ENCODE data around the gene CCDC82.
"Not testable (repeated sequence)": the region's sequence is repeated elsewhere in the genome, so short reads cannot be mapped to it uniquely, and the experiment has no call there.

Gene CCDC82

DNA sequence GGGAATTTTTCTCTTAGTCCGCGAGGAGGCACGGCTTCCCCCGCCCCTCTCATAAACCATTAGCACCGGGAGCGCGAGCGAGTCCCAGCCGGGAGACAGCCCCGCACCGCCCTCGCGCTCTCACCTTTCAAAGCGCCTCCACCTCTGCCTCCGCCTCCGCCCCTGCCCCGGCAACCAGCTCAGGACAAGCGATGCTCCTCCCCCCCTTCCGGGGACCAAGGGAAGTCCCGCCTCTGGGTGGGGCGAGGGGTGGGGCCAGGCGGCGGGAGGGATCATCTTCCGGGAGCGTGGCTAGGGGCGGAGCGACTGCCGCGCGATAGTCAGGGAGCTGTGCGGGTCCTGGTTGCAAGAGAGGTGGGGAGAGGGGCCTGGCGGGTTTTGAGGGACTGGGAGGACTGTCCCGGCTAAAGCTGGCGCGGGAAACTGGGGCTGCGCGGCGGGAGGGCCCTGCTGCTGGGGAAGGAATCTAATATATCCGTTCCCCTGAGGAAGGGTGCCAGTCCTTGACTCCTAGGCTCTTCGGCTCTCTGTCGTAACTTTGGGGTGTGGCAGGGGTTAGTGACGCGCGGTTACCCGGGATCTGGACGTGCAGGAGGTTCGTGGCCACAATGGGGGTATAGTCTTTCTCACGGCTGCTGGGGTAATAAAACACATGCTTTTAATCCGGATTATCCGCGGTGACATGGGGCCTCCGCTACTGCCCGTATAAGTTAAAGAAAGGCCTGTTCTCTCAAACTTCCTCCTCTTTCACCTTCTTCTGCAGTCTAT lies at the start of gene CCDC82, which contains the start of gene JRKL:
CCDC82 (minus strand) TSS at position 193 of the 768 bp plus-strand sequence. CDS start 5,165 bp downstream, outside the sequence.
JRKL (plus strand) TSS at position 294 of the 768 bp plus-strand sequence. CDS start 637 bp downstream, outside the sequence.
- peak; percentile 96 to 98 (median 97) for DNase-seq

DNA sequence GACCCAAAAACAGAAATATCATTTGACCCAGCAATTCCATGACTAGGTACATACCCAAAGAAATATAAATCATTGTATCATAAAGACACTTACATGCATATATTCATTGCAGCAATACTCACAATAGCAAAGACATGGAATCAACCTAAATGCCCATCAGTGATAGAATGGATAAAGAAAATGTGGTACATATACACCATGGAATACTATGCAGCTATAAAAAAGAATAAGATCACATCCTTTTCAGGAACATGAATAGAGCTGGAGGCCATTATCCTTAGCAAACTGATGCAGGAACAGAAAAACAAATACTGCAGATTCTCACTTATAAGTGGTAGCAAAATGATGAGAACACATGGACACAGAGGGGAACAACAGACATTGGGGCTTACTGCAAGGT lies 42.9 kb upstream of the CCDC82 start:
- not testable (repeated sequence) for DNase-seq

DNA sequence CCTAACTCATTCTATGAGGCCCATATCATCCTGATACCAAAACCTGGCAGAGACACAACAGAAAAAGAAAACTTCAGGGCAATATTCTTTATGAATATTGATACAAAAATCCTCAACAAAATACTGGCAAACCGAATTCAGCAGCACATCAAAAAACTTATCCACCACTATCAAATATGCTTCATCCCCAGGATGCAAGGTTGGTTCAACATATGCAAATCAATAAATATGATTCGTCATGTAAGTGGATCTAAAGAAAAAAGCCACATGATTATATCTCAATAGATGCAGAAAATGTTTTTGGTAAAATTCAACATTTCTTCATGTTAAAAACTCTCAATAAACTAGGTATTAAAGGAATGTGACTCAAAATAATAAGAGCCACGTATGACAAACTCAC lies 41.0 kb upstream of the CCDC82 start:
- DNase-seq, result no peak

DNA sequence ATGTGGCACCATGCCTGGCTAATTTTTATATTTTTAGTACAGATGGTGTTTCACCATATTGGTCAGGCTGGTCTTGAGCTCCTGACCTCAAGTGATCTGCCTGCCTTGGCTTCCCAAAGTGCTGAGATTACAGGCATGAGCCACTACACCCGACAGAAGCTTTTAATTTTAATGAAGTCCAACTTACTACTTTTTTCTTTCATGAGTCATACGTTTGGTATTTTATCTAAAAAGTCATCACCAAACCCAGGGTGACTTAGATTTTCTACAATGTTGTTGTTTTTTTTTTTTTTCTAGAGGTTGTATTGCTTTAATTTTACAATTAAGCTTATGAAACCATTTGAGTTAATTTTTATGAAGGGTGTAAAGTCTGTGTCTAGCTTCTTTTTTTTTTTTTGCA lies 35.0 kb upstream of the CCDC82 start:
- DNase-seq, result no peak

DNA sequence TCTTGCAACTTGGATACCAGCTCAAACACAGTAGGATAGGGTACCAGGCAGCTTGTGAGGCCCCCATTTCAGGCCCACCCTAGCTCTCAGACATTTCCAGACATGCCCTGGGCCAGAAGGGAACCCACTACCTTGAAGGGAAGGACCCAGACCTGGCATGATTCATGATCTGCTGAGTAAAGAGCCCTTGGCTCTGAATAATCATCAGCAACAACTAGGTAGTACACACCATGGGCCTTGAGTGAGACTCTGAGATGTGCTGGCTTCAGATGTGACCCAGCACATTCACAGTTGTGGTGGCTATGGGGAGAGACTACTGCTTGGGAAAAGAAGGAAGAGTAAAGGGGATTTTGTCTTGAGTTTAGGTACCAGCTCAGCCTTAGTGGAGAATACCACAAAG lies 23.7 kb upstream of the CCDC82 start:
- no peak for DNase-seq

DNA sequence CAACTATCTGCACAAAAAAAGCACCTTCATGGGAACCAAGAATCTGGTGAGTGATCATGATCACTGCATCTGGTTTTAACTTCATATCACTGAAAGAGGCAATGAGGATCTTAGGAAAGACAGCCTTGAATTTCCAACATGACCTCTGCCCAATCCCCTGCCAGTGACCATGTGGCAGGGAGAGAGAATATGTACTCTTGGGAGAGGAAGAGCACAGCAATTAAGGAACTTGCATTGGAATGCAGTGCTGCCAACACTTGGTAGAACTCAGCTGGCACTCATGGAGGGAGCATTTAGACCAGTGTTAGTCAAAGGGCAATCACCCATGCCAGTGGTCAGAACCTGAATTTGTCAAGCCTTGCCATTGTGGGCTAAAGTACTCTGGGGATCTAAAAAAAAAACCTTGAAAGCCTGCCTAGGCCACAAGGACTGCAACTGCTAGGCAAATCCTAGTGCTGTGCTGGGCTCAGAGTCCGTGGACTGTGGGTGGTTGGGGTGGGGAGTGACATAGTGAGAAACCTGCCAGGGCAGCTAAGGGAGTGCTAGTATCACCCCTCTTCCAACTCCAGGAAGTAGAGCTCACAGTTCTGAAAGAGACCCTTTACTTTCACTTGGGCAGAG lies 23.2 kb upstream of the CCDC82 start:
- no peak for DNase-seq

DNA sequence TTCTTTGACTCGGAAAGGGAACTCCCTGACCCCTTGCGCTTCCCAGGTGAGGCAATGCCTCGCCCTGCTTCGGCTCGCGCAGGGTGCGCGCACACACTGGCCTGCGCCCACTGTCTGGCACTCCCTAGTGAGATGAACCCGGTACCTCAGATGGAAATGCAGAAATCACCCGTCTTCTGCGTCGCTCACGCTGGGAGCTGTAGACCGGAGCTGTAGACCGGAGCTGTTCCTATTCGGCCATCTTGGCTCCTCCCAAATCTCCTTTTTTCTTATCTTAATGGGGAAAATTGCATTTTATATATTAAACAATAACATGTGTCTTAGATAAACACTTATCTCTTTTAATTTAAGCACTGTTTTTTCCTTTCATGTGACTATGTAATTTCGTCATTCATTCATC lies 21.7 kb upstream of the CCDC82 start:
- DNase-seq, result not testable (repeated sequence)

DNA sequence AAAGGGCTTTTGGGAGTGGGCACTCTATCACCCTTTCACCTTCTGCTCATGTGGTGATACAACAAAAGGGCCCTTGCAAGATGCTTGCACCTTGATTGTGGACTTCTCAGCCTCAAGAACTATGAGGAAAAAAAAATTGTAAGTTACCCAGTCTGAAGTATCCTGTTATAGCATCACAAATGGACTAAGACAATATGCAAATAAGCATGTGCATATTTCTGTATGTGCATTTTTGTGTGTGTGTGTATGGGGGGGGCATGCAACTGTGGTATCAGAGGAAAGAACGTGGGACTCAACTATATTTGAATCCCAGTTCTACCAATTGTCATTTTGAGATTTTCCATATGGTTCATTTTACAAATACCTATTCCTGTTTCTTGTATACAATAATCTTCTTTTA lies 11.0 kb upstream of the CCDC82 start:
- no peak for DNase-seq

DNA sequence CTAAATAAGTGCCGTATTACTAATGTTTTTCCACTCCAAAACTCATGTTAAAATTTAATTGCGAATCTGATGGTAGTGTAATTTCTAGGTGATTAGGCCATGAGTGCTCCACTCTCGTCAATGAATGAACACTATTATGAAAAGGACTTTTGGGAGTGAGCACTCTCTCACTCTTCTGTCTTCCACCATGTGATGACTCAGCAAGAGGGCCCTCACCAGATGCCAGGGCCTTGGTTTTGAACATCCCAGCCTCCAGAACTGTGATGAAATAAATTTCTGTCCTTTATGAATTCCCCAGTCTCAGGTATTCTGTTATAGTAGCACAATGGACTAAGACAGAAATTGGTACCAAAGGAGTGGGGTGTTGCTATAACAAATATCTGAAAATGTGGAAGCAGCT lies 8.2 kb upstream of the CCDC82 start:
- no peak for DNase-seq

DNA sequence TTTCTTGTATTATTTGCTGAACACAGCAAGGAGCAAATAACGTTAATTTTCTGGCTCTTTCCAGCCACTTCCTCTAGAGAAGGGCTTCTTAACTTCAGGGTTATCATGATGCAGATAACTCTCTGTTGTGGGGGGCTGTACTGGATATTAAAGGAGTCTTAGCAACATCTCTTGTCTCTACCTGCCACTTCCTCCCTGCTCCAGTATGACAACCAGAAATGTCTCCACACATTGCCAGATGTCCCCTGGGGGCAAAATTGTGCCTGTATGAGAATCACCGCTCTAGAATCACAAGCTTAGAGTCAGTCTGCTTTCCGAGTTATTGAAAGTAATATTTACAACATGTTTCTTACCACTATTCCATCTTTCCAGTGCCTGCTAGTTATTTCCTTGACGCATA lies 6.9 kb upstream of the CCDC82 start:
- no peak for DNase-seq

DNA sequence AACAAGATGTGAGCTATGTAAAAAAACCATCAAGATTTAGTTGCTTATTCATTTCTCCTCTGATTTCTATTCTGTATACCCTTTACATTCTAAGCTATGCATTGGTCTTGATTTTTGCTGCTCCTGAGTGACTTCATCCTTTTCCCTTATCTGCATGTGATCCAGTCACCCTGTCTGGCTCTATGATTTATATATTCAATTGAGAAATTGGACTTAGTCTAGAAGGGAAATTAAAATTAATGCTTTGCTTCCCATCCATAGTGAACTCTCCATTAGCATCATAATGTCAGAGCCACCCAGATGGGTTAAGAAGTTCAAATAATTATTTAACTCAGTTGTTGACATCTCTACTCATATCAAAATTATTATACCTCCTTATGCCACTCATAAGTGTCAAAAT lies 5.1 kb upstream of the CCDC82 start:
- no peak for DNase-seq

DNA sequence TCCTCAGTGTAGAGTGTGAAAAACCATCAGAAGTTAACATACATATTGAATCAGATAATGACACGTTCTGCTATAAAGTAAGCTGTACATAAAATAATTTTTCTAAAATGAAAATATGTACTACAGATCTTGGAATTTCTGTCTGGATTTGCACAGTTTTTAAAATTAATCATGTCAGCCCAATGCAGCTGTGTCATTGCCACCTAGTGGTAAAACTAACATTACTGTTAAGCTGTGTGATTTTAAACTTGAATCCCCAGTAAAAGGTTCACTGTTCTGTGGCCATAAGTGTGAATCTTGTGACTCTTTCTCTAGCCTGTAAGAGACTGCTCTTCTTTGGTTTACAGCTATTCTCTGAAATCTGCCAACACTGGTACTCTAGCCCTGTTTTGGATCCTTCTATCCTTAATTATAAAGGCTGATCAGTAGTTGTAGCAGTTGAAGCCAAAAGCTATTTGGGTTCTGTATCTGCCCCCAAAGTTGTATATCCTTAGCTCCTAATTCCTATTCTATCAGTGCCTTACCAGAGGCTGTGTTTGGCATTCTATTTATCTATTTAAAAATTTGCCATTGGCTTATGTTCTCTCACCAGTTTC lies 4.1 kb upstream of the CCDC82 start:
- DNase-seq, result no peak

DNA sequence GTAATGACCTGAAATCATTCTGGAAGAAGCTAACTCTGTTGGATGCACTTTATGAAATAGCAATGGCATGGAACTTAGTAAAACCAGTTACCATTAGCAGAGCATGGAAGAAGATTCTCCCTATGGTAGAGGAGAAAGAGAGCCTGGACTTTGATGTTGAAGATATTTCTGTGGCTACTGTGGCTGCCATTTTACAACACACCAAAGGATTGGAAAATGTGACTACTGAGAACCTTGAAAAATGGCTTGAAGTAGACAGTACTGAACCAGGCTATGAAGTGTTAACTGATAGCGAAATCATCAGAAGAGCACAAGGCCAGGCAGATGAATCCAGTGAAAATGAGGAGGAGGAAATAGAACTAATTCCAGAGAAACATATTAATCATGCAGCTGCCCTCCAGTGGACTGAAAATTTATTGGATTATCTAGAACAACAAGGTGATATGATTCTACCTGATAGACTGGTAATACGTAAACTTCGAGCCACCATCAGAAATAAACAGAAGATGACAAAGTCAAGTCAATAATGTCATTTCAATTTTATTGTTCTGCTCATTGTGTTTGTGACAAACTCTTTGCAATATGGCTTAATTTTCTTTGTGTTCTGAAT lies 2.1 kb upstream of the CCDC82 start:
- DNase-seq, result no peak

DNA sequence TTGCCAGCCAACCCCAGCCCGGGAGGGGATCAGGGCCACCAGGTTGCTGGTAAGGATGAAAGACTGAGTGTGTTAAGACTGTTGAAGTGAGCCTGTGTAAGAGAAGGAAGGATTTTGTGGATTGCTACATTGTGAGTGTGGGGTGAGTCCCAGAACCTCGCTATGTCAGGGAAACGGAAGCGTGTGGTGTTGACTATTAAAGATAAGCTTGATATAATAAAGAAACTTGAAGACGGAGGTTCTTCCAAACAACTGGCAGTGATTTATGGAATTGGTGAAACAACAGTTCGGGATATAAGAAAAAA lies 728 bp upstream of the CCDC82 start:
- DNase-seq, result no peak

DNA sequence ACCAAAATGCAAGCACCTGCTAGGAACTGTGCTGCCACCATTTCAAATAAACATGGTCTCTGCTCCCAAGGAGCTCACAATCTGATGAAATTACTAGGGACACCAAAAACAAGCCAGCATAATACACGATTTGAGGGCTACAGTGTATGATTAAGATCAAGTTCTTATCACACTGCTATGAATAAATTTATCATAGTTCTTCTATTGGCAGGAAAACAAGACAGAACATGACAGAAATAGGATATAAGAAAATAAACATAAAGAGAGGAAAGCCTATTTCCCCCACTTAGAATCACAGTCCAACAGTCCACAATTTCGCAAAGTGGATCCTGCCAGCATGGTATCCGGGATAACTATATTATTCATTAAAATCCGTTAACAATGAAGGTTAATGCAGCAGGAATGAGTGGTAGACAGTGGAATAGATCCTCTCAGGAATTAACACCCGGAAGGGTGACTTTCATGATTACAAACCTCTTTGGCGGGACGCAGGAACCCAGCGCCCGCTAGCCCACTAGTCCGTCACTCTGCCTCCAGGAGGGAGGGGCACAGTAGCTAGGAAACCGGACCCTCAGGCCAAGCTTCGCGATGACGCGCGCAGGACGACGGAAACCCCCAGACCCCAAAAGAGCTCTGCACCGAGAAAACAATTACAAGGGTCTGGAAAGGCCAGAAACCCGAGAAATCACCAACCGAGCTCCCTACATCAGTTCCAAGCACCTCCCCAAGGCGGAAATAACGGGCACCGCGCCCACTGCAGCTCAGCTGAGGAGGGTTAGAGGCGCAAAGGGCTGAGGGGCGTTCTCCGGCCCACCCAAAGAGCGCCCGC lies 607 bp downstream of the CCDC82 start:
- DNase-seq, result peak in 1 of 4 experiments; percentile 72

DNA sequence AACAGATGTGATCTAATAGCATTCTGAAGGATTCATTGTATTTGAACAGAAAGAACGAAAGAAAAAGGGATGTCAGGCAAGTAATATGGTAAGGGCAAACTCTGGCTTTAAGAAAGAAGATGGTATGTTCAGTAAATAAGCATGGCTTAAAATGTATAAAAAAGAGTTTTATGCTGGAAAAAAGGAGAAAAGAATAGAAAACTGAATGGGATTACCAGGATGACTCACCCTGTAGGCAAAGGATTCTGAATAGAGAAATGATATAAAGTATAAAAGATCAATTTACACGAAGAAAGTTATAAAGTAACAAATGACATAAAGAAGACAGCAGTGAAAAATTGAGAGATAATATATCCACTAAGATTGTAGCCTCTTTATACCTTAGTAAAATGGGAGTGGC lies 4.5 kb downstream of the CCDC82 start:
- no peak for DNase-seq

DNA sequence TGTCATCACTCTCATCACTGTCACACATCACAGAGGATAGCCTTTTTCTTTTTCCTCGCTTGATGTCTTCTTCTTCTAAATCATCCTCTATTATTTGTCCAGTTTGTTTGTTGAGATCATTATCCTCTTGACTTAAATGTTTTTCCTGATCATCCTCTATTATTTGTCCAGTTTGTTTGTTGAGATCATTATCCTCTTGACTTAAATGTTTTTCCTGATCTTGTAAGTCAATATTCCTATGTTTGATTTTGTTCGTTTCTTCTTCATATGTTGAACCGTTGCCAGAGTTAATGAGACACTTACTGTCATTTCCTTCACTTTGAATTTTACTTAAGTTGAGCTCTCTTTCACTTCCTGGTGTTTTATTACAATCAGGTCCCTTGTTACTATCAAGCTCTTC lies 5.6 kb downstream of the CCDC82 start:
- no peak for DNase-seq

DNA sequence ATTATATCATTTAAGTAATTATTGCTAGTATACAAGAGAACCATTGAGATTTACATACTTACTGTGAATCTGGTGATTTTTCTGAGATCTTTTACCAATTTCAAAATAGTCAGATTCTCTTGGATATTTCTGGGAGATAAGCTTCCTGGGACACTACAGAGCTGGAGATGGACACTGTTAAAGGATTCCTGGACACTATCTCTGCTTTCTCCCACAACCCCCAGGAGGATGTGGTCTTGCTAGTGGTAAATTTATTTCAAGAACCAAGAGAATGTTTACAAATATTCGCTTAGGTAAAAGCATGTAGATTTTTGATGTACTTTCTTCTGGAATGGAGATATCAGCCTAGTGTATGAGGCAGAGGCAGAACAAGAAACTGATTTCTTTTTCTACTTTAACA lies 12.9 kb downstream of the CCDC82 start:
- no peak for DNase-seq

DNA sequence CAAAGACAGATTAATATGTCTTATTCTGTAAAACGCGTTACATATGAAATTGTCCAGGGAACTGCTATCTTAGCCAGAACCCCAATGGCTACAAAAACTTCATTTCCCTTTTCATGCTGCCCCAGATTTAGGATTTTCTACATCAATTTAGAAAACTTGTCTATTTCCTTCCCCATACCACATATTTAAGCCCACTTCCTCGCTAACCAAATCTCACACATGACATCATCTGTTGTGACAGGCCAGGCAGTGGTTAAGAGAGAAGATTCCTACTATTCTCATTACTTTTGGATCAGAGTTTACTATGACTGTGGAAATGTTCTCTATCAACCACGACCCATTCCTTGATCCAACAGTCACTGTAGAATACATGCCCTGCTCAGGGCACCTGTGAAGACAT lies 15.9 kb downstream of the CCDC82 start:
- no peak for DNase-seq

DNA sequence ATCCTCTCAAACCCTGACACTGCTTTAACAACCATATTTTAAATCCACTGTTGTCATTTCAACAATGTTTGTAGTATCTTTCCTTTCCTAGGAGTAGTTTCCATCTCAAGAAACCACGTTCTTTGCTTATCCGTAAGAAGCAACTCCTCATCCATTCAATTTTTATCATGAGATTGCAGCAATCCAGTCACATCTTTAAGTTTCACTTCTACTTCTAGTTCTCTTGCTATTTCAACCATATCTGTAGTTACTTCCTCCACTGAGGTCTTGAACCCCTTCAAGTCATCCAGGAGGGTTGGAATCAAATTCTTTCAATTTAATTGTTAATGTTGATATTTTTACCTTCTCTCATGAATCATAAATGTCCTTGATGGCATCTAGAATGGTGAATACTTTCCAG lies 22.4 kb downstream of the CCDC82 start:
- DNase-seq, result no peak

DNA sequence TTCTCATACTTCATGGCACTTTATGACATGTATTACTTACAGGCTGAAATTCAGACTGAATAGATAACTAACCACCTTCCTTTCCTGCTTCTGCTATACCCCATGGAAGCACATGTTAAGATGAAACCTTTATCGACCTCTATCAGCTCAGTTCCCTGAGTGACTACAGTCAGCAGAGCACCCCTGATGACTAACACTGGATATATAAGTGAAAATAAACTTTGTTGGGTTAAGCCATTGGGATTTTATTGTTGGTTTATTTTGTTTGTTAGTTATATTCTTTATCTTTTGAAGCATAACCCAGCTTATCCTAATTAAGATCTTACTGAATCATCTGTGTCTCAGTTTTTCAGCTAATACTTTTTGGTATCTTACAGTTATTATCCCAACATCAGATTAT lies 23.7 kb downstream of the CCDC82 start:
- DNase-seq, result no peak

DNA sequence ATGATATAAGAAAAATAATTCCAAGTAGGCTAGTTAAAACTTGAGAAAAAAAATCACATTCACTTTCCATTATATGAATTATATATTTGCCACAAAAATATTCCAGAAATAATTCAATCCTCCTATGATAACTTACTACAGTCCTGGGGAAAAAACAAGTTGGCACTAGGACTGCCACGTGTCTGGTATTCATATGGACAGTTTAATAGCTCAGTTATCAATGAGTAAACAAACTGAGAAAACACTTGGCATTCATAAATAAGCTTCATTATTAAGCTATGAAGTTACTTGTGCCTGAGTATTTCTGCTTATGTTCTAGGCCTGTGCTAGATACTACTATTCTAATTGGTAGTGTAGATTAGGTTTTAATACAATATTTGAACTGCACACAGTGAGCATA lies 24.2 kb downstream of the CCDC82 start:
- no peak for DNase-seq

DNA sequence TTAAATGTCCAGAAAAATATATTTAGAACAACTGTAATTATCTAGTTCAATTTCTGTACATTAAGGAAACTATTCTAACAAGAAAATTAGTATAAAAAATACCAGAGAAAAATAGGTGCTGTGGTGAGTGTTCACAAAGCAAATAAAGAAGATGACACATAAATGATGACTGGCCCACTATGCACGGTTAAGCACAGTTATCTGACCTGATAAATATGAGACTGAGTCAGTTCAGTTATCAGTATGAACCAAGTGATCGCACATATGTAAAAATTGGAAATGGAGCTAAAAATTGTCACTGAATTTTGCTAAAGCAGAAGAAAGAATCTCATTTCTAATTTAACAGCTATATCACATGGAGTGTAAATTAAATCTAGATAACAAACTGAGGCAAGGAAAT lies 27.9 kb downstream of the CCDC82 start:
- no peak for DNase-seq
